Breast epithelium (tissue), 3 donors: ENCODE results near the gene STXBP6.

Experiments
- CTCF ChIP-seq, 3 donors: fragments of 450-650 bp; IDR thresholded peaks; one replicate each; pipeline ENCODE4 v1.5.1; 2016 to 2017; ENCODE audit warnings: antibody characterized with exemption in 3 of 3, mild to moderate bottlenecking in 3 of 3, moderate library complexity in 3 of 3
- POLR2A ChIP-seq: fragments of 450-650 bp; IDR thresholded peaks from one replicate; pipeline ENCODE4 v1.6.1; 2016; ENCODE audit warnings: antibody characterized with exemption, mild to moderate bottlenecking, moderate library complexity

- no peak for TF ChIP-seq CTCF (IDR thresholded peaks at IDR 0.05)
- no peak for TF ChIP-seq POLR2A
These were observed 85.4 kb downstream of the STXBP6 start for GRCh38 chr14:24964591-24964990.
